Measurements from ENCODE around the gene CMTM8.
A peak's percentile ranks its signal among the peaks of the same experiment; 100 is the strongest.
"Not testable (repeated sequence)": the region's sequence is repeated elsewhere in the genome, so short reads cannot be mapped to it uniquely, and the experiment has no call there.

CMTM8 gene

GRCh38 chr3:32238453-32239306 is at the start of gene CMTM8:
Gene CMTM8 (plus strand): TSS chr3:32238680. CDS start chr3:32238973, 293 bp downstream.
- DNase-seq, result peak; percentile 81

- no peak for DNase-seq
Measured at GRCh38 chr3:32189693-32190092, 48.8 kb upstream of the CMTM8 start.

- not testable (repeated sequence) for DNase-seq
Measured at GRCh38 chr3:32190556-32190955, 47.9 kb upstream of the CMTM8 start.

GRCh38 chr3:32193101-32193500 is 45.4 kb upstream of the CMTM8 start:
- DNase-seq, result no peak

- DNase-seq, result no peak
Measured at GRCh38 chr3:32194653-32195052, 43.8 kb upstream of the CMTM8 start.

GRCh38 chr3:32195995-32196540 is 42.4 kb upstream of the CMTM8 start:
- DNase-seq, result no peak

GRCh38 chr3:32197991-32198390 is 40.5 kb upstream of the CMTM8 start:
- DNase-seq, result no peak

GRCh38 chr3:32198714-32199113 is 39.8 kb upstream of the CMTM8 start:
- DNase-seq, result no peak

- peak; percentile 35 for DNase-seq
Measured at GRCh38 chr3:32200490-32200889, 38.0 kb upstream of the CMTM8 start.

- no peak for DNase-seq
Measured at GRCh38 chr3:32200992-32201758, 37.3 kb upstream of the CMTM8 start.

- no peak for DNase-seq
Measured at GRCh38 chr3:32202496-32202895, 36.0 kb upstream of the CMTM8 start.

GRCh38 chr3:32203854-32204253 is 34.6 kb upstream of the CMTM8 start:
- no peak for DNase-seq

- no peak for DNase-seq
Measured at GRCh38 chr3:32208447-32208846, 30.0 kb upstream of the CMTM8 start.

- DNase-seq, result no peak
Measured at GRCh38 chr3:32215185-32215584, 23.3 kb upstream of the CMTM8 start.

- DNase-seq, result no peak
Measured at GRCh38 chr3:32216172-32216783, 22.2 kb upstream of the CMTM8 start.

GRCh38 chr3:32217339-32217738 is 21.1 kb upstream of the CMTM8 start:
- no peak for DNase-seq

GRCh38 chr3:32219537-32219936 is 18.9 kb upstream of the CMTM8 start:
- DNase-seq, result no peak

GRCh38 chr3:32220006-32220405 is 18.5 kb upstream of the CMTM8 start:
- DNase-seq, result no peak

- no peak for DNase-seq
Measured at GRCh38 chr3:32222950-32223349, 15.5 kb upstream of the CMTM8 start.

GRCh38 chr3:32224016-32224516 is 14.4 kb upstream of the CMTM8 start:
- peak; percentile 36 for DNase-seq

GRCh38 chr3:32226875-32227500 is 11.5 kb upstream of the CMTM8 start:
- DNase-seq, result no peak

- not testable (repeated sequence) for DNase-seq
Measured at GRCh38 chr3:32228743-32229142, 9.7 kb upstream of the CMTM8 start.

- DNase-seq, result no peak
Measured at GRCh38 chr3:32229565-32229964, 8.9 kb upstream of the CMTM8 start.

All from eye (tissue), 1 donor.